NOMO-1 treated with DMSO at 0.1 percent for 48 hours (cell line): ENCODE measurements around the gene TBC1D22A.

Experiments
- DNase-seq: peaks from one replicate; lab custom pipeline; 2025; ENCODE audit not compliant: unreplicated experiment; lab: John Stamatoyannopoulos, UW

TBC1D22A gene

DNA sequence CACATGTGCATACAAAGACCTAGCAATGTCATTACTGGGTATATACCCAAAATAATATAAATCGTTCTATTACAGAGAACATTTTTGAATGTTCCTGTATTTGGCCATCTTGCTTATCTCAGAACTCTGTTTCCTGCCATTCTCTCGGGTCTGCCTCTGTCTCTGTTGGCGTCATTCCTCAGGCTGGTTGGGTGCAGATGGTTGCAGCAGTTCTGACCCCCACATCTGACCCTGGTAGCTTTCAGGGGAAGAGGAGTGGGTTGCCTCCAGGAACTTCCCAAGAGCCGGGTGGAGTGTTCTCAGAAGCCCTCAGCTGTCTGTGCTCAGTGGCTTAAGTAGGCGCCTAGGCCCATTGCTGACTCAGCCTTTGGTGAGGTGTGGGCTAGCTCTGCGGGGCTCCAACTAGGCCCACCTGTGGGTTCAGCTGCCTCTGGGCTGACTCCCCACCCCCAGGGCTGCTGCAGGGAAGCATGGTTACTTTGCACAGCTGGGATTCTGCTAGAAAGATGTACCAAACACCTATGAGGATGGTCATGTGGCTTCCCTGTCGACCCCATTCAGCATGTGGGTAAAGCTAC lies 114.0 kb downstream of the TBC1D22A start:
- DNase-seq = no peak

DNA sequence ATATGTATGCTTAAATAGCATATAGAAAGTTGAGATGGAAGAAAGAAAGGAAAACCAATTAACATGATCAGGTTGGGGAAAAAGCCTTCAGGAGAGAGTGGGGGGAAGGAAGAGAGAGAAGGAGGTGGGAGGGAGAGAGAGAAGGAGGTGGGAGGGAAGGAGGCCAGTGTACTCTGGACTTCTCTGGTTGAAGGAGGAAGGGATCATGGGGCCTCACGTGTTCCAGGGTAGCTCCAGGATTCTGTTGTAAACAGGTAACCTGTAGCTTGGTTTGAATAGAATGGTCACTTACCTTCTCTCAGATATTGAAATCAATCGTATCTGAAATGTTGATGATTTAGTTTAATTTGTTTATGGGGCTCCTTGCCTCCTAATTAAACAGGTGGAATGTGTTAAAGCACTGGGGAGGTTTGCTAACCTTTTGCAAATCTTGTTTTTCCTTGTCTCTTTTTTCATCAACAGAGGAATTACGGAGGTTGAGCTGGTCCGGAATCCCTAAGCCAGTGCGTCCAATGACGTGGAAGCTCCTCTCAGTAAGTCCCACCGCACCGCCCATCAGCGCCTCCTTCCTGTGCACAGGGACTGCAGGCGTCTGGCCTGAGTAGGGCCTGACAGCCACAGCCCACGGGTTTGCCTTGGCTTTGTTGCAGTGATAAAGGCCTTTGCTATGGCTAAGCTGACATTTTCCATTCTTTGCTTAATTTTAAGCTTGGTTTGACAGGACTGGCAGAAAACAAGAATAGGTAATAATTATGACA lies 115.9 kb downstream of the TBC1D22A start:
- no peak for DNase-seq

DNA sequence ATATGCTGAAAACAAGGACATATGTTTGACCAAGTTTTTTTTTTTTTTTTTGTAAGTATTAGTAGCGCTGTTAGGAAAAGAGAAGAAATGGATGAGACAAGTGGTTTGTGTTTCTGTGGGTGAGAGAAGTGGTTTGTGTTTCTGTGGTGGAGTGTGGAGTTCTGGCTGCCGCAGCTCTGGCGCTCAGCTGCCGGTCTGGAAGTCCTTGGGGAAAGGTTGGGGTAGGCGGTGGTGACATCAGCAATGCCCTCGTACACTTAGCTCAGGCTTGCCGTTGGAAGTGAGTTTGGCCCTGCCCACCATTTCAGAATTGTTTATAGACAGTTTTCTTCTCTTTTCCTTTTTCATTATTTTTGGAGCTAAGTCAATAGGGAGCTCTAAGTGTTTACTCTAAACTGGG lies 116.6 kb downstream of the TBC1D22A start:
- DNase-seq = no peak

DNA sequence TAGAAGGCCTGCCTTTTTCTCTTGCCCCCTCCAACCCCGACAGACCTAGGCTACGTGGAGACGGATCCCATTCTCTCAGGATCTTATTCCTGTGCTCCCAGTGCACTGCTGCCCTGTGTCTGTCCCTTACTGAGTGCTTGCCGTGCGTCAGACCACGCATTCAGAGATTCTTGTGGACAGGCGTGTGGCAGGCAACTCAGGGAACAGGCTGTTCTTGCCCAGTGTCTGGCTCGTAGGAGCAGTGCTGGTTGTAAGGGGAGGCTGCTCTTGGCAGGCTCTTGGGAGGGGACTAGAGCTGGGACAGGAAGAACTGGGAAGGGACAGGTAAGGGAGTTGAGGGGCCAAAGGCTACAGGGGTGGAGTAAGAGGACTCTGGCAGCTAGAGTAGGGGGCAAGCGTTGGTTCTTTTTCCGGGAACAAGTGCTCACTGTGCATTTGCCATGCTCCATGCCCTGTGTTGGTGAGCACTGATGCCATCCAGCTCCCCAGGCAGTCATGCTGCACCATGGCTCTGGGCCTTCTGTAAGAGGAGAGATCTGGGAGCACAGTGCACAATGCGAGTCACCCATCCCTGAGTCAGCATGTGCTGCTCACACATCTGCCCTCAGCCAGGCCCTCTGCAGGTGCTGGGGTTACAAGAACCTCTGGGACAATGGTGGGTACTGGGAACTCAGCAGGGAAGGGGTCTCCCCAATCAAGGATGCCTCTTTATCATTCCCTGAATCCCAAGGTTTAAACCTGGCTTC lies 119.1 kb downstream of the TBC1D22A start:
- no peak for DNase-seq

DNA sequence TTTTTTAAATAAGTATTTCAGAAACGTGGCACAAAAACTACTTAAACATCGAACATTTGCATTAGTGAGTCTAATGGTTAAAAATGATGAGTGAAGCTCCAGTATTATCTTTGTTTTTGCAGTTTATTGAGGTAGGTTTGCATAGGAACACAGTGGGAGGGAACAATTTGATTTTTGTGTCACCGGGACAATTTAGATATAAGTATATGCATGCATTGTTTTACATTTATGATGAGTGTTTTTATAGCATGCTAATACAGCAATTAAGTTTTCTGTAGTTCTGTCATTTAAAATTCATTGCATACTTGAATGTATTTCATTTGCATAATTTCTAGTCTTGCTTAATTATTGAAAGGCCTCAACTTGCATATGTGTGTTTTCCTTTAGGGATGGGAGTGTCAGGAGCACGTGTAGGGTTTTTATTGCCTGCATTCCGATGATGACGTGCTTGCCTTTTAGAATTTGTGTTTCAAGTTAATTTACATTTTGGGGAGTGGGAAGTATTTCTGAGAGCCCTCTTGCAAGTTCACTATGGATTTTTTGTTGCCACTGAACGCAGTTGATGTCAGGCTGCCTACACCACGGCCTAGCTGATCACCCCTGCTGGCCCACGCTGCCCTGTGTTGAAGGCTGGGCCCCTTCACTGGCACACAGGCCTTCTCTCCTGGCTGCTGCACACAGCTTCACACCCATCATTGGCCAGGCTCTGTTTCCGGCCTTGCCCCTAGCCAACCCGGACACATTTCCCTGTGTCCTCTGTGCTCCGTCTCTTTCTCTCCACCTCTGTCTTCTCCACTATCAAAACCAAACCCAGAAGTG lies 120.9 kb downstream of the TBC1D22A start:
- no peak for DNase-seq

DNA sequence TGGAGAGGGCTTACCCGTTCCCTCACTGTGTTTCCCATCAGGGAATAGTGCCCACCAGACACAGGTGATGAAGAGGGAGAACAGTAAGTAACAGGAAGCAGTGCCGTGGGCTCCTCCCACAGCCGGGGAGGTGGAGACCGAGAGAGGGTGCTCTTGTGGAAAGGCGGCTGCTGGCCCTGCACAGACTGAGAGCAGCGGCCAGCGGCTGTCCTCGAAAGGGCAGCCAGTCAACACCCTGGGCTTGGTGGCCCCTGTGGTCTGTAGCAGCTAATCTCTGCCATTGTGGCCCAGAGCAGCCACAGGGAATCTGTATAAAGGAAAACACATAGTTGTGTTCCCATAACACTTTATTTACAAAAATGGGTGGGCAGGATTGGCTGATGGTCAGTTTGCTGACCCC lies 121.9 kb downstream of the TBC1D22A start:
- no peak for DNase-seq

DNA sequence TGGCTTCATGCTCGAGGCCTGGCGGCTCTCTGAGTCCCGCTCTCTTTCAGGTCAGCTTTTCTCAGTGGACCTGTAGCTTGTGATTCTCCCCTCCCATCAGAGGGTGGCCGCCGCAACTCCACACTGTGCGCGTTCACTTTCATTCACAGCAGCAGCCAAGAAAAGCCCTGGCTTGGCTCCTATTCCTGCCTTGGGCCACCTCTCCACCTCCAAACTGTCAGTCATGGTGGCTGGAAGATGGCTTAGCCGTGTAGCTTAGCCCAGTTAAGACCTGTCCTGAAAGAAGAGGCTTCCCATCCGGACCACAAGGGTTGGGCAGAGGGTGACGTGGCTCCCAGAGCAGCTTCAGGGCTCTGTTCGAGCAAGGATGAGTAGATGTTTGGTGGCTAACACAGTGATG lies 125.5 kb downstream of the TBC1D22A start:
- DNase-seq = no peak

DNA sequence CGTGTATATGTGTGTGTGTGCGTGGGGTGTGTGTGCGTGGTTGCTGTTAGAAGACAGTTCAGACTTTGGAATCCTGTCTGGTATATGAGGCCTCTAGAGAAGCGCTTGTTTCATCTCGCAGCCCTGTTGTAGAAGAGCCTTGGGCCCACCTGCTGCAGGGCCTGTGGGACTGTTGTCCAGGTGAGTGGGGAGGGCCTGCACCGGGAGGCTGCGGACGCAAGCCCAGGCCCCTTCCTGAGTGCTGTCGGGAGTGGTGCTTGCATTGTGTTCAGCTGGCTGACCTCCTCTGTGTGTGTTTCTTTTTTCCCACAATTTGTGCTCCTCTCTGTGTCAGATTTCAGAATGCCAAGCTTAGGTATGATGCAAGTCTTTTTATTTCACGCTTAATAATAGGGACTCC lies 128.4 kb downstream of the TBC1D22A start:
- no peak for DNase-seq

DNA sequence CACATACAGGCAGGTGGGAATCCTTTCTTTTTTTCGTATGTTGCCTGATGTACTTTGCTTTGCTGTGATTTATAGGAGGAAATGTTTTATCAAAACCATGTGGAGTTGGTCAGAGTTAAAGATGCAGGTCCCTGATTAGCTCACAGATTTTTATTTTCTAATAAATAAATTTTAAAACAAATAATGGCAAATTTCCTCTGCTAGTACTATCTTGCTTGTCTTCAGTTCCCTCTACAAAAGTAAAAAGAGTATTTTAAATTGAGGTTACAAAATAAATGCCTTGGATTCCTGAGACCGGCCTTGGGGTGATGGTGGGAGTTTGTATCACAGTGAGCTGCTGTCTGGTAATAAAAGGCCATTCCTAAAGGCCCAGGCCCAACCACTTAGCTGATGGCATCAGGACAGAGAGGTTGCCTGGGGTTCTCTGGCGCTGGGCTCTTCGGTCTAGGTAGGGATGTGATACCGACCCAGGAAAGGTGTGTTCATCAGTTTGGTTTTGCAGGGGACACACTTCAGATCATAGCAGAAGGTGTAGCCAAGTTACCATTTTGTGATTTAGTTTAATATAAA lies 129.0 kb downstream of the TBC1D22A start:
- no peak for DNase-seq

DNA sequence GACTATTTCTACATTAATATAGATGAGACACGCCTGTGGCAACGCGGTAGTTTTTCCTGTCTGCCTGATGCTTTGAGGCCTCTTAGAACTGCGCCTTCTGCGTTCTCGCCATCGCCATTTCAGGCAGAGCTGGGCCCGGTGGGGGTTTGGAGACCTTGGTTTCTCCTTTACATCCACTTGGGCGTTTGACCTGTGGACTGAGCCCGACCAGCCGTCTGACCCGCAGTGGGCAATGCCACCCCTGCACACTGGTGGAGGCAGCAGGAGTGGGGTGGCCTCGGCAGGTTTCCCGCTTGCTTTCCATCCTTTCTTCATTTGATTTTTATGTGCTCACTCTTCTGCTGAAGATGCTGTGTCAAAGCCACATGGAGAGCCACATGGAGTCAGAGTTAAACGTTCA lies 130.4 kb downstream of the TBC1D22A start:
- DNase-seq = no peak

DNA sequence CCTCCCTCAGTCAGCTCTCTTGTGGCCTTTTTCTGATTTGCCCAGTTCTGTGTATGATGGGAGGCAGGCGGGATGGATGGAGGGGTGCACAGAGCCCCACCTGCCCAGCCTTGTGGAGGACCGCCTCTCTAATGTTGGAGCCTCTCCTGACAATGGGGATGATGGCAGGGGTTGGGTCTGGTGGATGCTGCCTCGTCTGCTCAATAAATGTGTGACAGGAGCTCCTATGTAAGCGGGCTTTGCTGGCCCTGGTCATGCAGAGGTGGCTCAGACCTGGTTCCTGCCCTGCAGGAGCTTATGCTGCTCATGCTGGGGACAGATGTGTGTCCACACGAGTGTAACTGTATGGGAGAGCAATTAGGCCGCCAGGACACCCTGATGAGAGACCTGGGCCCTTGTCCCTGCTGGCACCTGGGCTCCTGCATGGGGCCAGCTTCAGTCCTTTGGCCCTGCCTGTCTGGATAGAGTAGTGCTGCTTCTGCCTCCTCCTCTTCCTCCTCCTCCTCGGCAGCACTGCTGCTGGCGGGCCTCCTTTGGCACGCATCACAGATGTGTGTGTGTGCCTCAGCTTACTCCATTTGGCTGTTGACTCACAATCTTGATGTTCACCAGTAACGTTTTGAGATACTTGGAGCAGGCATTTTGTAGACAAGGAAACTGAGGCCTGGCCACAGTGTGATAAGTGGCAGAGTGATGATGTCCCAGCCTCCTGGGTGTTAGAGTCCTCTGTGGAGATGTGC lies 131.0 kb downstream of the TBC1D22A start:
- DNase-seq = no peak

DNA sequence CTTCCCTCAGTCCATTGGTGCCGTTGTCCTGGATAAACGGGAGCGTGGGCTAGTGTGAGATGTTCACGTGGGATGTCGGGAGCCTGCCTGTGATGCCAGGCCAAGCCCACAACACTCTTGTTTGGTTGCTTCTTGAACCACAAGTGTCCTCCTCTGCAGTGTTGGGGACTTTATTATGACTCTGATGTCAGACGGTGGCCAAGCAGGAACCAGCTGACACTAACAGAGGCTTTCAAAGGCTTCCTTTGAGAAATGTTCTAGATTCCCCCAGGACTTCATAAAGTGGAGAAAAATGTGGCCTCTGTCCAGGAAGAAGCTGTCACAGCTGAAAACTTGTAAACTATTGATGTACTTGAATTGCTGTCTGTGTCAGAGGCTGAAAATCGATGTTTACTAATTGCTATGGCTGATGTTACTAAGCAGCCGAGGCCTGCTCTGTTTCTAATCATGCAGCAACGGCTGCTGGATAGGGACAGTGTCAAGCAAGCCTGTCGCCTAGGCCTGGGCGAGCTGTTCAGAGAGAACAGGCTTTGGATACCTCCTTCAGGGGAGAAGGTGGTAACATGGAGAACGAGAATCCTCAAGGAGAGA lies 131.7 kb downstream of the TBC1D22A start:
- DNase-seq = no peak

DNA sequence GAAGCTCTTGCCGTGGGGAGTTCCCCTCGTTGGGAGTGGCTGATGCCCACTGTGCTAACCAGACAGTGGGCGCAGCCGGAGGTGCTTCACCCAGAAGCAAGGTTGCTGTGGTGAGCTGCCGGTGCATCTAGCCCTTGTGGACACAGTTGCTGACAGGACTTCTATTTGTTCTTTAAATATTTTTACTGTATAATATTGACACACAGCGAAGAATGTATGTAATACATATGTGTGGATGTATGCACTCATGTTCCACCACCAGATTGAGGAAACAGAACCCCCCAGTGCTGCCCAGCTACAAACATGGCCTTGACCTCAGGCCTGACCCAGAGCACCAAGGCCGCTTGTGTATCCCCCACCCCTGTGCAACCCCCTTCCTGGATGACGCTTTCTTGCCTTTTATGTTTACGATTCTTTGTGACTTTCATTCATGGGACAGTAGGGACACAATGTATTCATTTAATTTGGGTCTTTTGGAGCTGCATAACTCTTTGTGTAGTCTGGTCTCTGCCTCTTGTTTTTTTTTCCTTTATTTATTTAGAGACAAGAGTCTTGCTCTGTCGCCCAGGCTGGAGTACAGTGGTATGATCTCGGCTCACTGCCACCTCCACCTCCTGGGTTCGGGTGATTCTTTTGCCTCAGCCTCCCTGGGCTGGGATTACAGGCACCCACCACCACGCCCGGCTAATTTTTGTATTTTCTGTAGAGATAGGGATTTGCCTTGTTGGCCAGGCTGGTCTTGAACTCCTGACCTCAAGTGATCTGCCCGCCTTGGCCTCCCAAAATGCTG lies 132.6 kb downstream of the TBC1D22A start:
- DNase-seq = no peak

DNA sequence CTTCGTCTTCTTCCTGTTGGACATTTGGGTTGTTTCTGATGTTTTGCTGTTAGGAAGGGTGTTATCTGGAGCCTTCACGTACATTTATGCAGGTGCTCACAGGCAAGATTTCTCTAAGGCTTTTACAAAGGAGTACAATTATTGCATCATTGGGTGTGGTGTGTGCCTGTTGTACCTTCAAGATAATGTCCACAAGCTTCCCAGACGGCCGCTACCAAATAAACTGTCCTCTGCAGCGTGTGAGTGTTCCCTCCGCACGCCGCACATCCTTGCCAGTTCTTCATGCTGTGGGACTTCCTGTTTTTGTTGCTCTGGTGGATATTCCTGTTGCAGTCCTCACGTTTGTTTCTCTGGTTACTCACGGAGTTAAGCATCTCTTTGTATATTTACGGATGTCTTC lies 133.3 kb downstream of the TBC1D22A start:
- DNase-seq = no peak

DNA sequence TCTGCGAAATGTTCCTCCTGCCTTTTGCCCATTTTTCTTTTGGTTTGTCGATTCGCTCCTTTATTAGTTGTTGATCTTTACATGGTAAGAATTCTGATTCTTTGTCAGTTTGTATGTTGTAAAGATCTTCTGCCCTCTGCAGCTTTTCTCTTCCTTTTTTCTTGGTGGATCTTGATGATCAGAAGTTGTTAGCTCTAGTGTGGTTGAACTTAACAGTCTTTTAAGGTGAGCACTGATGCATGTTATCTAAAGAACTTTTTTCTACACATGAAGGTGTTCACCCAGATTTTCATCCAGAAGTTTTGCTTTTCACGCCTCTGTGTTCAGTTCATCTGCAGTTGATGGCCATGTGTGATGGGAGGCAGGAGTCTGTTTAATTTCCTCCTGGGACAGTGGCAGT lies 133.7 kb downstream of the TBC1D22A start:
- DNase-seq = no peak

DNA sequence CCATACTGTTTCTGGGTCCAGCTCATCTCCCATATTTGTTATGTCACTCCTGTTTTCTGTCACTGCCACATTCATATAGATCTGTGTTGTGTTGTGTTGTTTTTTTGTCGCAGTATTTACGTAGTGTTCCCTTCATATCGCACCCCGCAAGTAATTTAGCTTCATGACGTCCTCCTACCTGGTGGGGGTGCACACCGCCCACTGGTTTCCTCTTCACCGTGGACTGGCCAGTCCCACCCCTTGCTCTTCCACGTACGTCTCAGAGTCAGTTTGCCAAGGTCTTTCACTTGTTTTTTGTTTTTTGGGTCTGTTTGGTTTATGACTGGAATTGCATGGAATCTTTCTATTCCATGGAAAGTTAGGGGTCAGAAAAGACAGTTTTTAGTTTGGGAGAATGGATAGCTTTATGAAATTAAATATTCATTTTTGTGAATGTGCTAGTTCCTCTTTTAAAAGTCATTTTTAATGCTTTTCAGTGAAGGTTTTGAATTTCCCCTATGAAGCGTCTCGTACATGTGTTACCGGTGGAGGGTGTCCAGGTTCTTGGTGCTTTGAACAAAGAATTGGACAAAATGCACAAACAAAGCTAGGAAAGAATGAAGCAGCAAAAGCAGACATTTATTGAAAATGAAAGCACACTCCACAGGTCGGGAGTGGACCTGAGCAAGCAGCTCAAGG lies 134.3 kb downstream of the TBC1D22A start:
- no peak for DNase-seq

DNA sequence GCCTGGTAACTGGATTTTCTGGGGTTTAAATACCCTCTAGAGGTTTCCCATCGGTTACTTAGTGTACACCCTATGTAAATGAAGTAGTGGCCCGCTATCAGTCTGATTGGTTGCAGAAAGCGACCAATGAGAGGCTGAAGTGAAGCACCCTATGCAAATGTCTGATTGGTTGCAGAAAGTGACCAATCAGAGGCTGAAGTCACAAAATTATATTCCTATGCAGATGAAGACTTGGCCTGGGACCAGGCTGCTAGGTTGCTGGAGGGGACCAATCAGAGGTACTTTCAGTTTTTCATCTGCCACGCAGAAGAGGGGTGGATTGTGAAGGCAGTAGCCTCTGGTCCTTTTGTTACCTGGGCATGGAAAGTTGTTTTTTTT lies 134.8 kb downstream of the TBC1D22A start:
- DNase-seq = no peak

DNA sequence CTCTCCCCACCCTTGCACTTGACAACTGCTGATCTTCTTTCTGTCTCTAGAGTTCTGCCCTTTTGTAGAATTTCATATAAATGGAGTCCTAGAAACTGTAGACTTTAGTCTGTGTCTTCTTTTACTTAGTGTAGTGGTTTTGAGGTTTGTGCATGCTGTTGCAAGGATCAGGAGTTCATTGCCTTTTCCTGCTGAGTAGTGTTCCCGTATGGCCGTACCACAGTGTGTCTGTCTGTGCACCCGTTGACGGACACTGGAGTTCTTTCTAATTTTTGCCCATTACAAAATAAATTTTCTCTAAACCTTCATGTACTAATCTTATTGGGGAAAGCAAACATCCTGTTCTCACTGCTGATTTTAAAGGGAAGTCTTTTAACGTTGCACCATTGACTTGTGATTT lies 138.1 kb downstream of the TBC1D22A start:
- DNase-seq = no peak

DNA sequence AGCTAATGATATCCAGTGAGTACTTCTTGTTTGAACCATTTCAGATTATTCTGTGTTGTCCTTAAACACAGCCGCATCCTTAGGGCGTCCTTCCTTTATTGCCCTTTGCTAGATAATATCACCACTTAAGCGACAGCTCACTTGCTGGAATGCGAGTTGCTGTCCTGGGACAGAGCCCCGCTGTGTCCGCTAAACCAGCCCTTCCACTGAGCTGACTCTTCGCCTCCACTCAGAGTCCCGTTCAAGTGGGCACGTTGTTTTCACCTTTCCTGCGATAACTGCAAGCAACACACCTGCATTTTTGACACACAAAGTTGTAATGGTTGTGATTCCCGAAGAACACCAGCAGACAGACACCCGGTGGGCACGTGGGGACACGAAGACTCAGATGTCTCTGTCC lies 140.0 kb downstream of the TBC1D22A start:
- DNase-seq = no peak
